Cortex of kidney (tissue), 1 donor: ENCODE results near the gene SCO2.

Experiments used
- DNase-seq: peaks from one replicate; lab custom pipeline; 2025; lab: John Stamatoyannopoulos, UW

Gene SCO2

GRCh38 chr22:50531962-50532674 lies 6.7 kb upstream of the SCO2 start:
- no peak for DNase-seq

GRCh38 chr22:50531546-50531961 lies 6.2 kb upstream of the SCO2 start:
- DNase-seq = no peak

GRCh38 chr22:50530877-50531545 lies 5.6 kb upstream of the SCO2 start:
- no peak for DNase-seq

DNA sequence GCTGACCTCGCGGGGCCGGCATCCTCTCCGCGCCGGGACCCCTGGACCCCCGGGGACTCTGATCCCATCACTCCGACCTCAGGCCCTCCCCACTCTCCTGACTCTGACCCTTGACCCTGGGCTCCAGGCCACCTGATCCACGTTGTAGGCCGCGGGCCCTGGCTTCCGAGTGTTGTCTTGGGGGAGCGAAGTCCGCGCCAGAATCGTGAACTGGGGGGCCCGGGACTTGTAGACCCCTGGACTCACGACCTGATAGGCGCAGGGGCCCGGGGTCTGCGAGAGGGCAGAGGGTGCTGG lies 5.1 kb upstream of the SCO2 start:
- DNase-seq = no peak

GRCh38 chr22:50529897-50530579 lies 4.6 kb upstream of the SCO2 start, which contains the start of gene TYMP:
TYMP (minus strand) TSS chr22:50530012; CDS start chr22:50529709, 303 bp downstream.
- no peak for DNase-seq

- DNase-seq = no peak
These were observed 4.1 kb upstream of the SCO2 start for GRCh38 chr22:50529416-50529896.

GRCh38 chr22:50528682-50529415 lies 3.5 kb upstream of the SCO2 start:
- no peak for DNase-seq

- DNase-seq = no peak
These were observed 2.7 kb upstream of the SCO2 start for GRCh38 chr22:50527921-50528681.

GRCh38 chr22:50526834-50527801 lies 1.7 kb upstream of the SCO2 start:
- no peak for DNase-seq

GRCh38 chr22:50526108-50526833 lies 873 bp upstream of the SCO2 start:
- DNase-seq = no peak

GRCh38 chr22:50525858-50526107 lies 385 bp upstream of the SCO2 start:
- DNase-seq = no peak

GRCh38 chr22:50524676-50525103 lies 708 bp downstream of the SCO2 start:
- DNase-seq = no peak

DNA sequence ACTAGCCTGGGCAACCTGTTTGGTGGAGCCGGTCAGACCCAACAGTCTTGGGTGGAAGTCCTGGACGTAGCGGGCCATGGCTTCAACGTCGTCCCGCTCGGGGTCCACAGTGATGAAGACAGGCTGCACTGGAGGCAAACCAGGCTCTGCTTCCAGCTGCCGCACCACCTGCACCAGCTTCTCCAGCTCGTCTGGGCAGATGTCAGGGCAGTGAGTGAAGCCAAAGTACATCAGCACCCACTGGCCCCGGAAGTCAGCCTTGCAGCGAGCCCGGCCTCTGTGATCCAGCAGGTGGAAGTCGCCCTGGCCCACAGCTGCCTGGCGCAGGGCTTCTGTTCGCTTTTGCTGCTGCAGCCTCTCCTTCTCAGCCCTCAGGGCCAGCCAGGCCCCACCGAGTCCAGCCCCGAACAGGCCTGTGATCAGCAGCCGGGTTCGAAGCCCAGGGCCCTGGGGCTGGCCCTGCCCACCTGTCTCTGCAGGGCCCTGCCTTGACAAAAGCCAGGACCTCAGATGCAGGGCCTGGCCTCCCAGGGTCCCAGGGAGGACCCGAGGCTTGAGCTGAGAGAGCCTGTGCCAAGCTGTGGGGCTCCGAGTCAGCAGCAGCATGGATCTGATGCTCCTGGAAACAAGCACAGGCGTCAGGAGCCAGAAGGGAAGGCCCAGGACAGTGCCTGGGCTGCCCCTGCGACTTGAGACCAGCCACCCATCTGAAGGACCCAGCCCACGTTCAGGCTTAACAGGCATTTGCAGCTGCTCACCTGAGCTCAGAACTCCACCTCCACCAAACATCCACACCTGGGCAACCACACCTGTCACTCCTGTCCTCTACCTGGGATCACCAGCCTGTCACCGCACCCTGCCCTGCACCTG lies 1.4 kb downstream of the SCO2 start:
- DNase-seq = no peak

- no peak for DNase-seq
These were observed 2.0 kb downstream of the SCO2 start for GRCh38 chr22:50523458-50523805.

GRCh38 chr22:50522806-50523438 lies 2.5 kb downstream of the SCO2 start:
- DNase-seq = no peak

GRCh38 chr22:50522208-50522805 lies 3.1 kb downstream of the SCO2 start:
- no peak for DNase-seq

GRCh38 chr22:50521710-50522109 lies 3.7 kb downstream of the SCO2 start:
- DNase-seq = no peak

- no peak for DNase-seq
These were observed 4.5 kb downstream of the SCO2 start for GRCh38 chr22:50520826-50521453.
